SJCRH30 (cell line): ENCODE data around the gene GRB10. TPM values are rescaled to one million over a fixed set of nuclear protein-coding genes. Genes with fewer than 3 reads are reported as not detected.

Experiments
- DNase-seq, 2 experiments: peaks; one replicate each; pipeline ENCODE4 v3.0.0-alpha.2; 2015 to 2020
- H3K27ac ChIP-seq: fragments of 250-450 bp; sonication (Bioruptor Pico); 2 replicates; pipeline ENCODE4 v1.5.1; 2020; ENCODE audit warnings: mild to moderate bottlenecking, moderate library complexity
- H3K27me3 ChIP-seq: fragments of 250-450 bp; sonication (Bioruptor Pico); 2 replicates; pipeline ENCODE4 v1.5.1; 2020; ENCODE audit warnings: mild to moderate bottlenecking, moderate library complexity
- H3K36me3 ChIP-seq: fragments of 250-450 bp; sonication (Bioruptor Pico); 2 replicates; pipeline ENCODE4 v1.5.1; 2020; ENCODE audit warnings: mild to moderate bottlenecking, moderate library complexity
- H3K4me1 ChIP-seq: fragments of 250-450 bp; sonication (Bioruptor Pico); 2 replicates; pipeline ENCODE4 v1.5.1; 2020; ENCODE audit warnings: mild to moderate bottlenecking, moderate library complexity
- H3K4me3 ChIP-seq: fragments of 250-450 bp; sonication (Bioruptor Pico); 2 replicates; pipeline ENCODE4 v1.5.1; 2020; ENCODE audit warnings: mild to moderate bottlenecking, moderate library complexity
- H3K9me3 ChIP-seq: fragments of 250-450 bp; sonication (Bioruptor Pico); replicated peaks from 2 replicates; pipeline ENCODE4 v1.5.1; 2020; ENCODE audit warnings: mild to moderate bottlenecking, moderate library complexity
- total RNA-seq: library from RNA; depleted of rRNA; stranded (reverse); fragments of >200 nt; shearing (Covaris generic); gene quantifications from 2 replicates; pipeline ENCODE4 v1.2.3, GENCODE V29; 2014

GRB10 gene
- total RNA-seq, 1 experiment from 2014 or later = 0.95 TPM

DNA sequence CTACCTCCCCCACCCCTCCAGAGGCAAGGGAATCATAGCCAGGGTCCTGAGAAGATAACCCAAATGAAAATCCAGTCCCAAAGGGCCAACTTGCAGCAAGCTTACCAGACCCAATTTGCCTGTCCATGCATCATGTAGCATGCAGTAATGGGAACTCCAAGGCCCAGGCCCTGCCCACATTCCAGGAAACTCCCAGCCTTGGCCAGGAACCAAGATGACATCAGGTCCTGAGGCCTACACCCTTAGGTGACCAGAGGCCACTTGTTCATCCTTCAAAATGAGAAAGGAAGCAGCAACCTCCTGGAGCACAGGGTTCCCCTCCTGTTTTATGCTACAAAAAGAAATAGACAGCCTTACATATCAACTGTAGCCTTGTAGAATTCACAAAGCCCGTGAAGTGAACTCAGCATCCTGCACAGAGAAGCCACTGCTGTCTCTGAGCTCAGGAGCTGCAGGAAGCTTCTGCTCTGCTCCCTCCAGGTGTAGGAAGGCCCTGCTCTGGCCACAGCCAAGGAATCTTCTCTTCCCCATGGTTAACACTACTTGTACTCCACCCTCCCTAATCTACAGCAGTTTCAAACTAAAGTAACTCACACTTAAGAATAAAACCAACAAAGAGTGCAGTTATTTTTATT lies 30.3 kb upstream of the GRB10 start:
- H3K4me3 ChIP-seq = no peak overlapping the region
- no peaks in the 10 kb centered on the region for H3K9me3 ChIP-seq
- H3K4me1 ChIP-seq = no peaks in the 10 kb centered on the region
- H3K27ac ChIP-seq = no peak overlapping the region
- 0 out of 2 replicates have a peak, but pooled peaks cover 3% of the 10 kb centered on the region for H3K27me3 ChIP-seq
- peak in 1 of 2 experiments; percentile 22 for DNase-seq
- H3K36me3 ChIP-seq = no peaks in the 10 kb centered on the region

DNA sequence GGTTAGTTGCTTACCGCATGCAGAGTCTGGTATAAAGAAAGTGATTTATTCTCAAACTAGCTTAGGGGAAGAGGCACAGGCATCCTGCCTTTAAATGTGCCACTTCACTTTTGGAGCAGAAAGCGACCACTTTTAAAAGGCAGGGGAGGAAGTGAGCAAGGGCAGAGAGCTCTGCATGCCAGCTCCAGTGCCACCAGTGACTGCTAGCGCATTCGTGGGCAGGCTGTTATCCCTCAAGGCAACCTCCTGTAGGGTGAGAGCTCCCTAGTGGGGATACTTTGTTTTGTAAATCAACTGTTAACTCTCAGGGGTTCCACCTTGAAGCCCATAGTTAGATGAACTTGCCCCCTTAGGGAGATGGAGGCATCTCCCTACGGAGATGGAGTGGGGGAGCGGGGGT lies 29.4 kb upstream of the GRB10 start:
- no peaks in the 10 kb centered on the region for H3K27me3 ChIP-seq
- no peaks in the 10 kb centered on the region for H3K4me1 ChIP-seq
- no peak overlapping the region for H3K4me3 ChIP-seq
- no peaks in the 10 kb centered on the region for H3K36me3 ChIP-seq
- H3K27ac ChIP-seq = no peak overlapping the region
- H3K9me3 ChIP-seq = no peaks in the 10 kb centered on the region
- no peak for DNase-seq

DNA sequence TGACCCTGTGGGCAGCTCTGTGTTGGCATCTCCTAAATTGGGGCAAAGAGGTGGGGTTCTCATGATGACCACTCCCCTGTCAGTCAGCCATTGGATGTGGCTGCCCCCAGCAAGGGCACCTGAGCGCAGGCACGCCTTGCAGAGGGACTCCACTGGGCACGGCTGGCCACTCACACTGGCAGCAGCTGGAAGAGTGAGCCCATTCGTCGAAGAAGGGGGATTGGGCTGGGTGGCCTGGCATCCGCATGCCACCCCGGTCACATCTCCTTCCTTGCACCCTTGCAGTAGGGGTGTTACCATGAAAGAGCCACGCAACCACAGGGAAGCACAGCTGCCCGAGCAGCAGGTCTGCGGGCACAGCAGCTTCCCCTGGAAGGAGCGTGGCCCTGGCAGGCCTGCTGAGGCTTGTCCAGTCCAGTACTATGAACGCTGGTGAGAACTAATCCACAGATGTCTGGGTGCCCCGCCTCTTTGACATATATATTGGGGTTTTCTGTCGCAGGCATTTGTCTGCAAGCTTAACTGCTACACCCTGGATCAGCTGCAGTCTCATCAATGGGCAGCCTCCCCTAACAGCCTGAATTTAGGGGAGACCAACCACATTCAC lies 25.7 kb upstream of the GRB10 start:
- no peaks in the 10 kb centered on the region for H3K36me3 ChIP-seq
- no peak overlapping the region for H3K27ac ChIP-seq
- H3K4me1 ChIP-seq = no peaks in the 10 kb centered on the region
- no peaks in the 10 kb centered on the region for H3K27me3 ChIP-seq
- no peaks in the 10 kb centered on the region for H3K9me3 ChIP-seq
- H3K4me3 ChIP-seq = no peak overlapping the region
- no peak for DNase-seq

DNA sequence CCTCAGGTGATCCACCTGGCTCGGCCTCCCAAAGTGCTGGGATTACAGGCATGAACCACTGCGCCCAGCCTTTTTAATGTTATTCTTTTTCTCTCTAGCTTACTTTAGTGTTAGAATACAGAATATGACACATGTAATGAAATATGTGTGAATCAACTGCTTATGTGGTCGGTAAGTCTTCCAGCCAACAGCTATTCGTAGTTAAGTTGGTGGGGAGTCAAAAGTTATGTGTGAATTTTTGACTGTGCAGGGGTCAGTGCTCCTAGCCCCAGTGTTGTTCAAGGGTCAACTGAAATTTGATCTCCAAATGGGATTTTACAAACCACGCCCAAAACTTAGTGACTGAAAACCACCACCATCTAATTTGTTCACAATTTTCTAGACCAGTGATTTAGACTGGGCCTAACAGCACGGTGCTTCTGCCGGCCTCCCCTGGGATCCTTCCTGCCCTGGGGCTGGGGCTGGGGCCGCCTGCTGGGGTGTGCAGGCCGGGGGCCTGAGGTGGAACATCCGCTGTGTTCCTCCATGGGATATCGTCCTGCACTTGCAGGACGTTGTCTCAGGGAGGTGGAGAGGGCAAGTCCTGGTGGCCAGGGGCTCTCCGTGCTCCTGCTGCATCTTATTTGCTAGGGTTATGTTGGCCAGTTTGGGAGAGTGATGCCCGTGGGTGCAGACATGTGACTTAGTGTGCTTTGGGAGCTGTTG lies 24.5 kb upstream of the GRB10 start:
- DNase-seq = no peak
- H3K27me3 ChIP-seq = no peaks in the 10 kb centered on the region

DNA sequence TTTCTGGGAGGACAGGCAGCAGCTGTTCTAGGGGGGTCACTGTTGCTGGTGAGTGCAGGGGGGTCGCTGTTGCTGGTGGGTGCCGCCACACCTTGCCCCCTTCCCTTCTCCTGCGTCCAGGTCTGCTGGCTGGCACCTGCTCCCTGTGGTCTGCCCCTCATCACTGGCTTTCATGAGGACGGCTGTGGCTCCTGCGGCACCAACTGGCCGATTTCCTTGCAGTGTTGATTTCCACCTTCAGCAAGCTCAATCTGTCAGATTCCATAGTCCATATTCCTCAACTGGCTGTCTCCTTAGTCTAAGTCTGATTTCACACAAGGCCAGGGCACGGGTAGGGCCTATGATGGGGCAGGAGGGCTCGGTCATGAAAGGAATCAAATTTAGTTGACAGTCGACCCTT lies 23.4 kb upstream of the GRB10 start:
- Histone ChIP-seq H3K27ac (no peak overlapping the region), H3K27me3 (no peaks in the 10 kb centered on the region), H3K4me3 (no peak overlapping the region), H3K4me1 (no peaks in the 10 kb centered on the region), H3K36me3 (no peaks in the 10 kb centered on the region), H3K9me3 (no peaks in the 10 kb centered on the region)
- no peak for DNase-seq

More for the DNA sequence above, 24.5 kb upstream of the GRB10 start:
- Histone ChIP-seq H3K36me3 (no peaks in the 10 kb centered on the region), H3K4me1 (no peaks in the 10 kb centered on the region), H3K27ac (no peak overlapping the region), H3K9me3 (no peaks in the 10 kb centered on the region), H3K4me3 (no peak overlapping the region)

DNA sequence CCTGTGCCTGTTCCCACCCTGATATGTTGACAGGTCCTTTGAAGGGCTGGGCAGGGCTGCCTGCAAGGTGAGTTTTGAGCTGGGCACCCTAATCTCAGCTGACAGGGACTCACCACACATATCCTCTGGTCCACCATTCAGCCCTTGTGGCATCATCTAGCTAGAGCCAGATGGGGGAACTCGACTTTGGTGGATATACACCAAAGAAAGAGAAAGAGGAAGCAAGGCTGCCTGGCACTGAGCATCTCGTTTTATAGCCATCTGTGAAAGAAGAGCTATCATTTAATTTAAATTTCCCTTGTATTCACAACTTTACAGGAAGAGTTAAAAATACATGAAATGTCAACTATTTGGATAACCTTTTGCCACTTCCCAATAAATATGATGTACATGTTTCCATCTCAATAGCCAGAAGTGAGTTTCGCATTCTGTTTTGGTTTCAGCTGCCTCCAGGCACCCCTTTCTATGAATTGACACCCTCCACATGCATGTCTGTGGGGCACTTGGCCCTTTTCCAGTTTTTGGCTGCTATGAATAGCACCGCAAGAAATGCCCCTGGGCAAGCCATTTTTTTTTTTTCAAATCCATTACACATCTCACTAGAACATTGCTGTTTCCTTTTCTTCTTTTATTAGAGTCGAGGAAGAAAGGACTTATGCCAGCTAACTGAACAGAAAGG lies 22.9 kb upstream of the GRB10 start:
- Histone ChIP-seq H3K27me3 (no peaks in the 10 kb centered on the region), H3K36me3 (no peaks in the 10 kb centered on the region), H3K4me3 (no peak overlapping the region), H3K9me3 (no peaks in the 10 kb centered on the region), H3K4me1 (no peaks in the 10 kb centered on the region), H3K27ac (no peak overlapping the region)
- peak in 1 of 2 experiments; percentile 23 for DNase-seq

DNA sequence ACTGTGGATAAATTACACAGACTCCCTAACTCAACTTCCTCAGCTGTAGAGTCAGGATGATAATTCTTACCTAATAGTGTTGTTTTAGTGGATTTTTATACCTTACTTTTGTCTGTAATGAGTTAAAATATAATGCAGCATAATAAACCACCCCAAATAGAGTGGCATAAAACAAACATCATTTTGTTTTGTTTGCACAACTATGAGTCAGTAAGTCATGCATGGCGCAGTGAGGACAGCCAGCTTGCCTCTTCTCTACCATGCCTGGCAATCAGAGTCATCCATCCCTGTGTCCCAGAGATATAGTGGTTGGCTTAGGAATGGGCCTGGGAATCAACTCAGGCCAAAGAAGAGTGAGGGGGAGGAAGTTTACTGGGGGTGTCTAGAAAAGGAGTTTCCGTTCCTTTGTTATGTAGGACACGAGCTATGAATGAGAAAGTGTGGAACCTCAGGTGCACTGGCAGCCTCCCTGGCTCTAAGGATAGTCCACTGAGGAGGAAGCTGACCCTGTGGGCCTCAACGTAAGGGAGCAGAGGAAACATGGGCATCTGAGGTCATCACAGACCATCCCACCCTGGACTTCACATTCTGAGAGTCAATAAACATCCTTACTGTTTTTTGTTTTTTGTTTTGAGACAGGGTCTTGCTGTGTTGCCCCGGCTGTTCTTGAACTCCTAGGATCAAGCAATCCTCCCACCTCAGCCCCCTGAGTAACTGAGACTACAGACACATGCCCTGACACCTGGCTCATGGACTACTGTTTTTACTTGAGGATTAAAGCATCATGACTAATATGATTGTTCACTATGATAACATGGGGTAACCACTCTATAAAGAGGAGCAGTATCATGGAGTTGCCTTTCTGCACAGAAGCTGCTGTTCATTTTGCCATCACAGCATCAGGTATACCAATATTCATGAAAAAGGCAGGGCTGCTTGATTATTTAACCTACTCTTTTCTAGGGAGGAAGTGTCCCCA lies 21.0 kb upstream of the GRB10 start:
- H3K4me1 ChIP-seq = no peaks in the 10 kb centered on the region
- H3K27ac ChIP-seq = no peak overlapping the region
- no peaks in the 10 kb centered on the region for H3K27me3 ChIP-seq
- H3K36me3 ChIP-seq = no peaks in the 10 kb centered on the region
- no peak for DNase-seq
- no peak overlapping the region for H3K4me3 ChIP-seq
- no peaks in the 10 kb centered on the region for H3K9me3 ChIP-seq

DNA sequence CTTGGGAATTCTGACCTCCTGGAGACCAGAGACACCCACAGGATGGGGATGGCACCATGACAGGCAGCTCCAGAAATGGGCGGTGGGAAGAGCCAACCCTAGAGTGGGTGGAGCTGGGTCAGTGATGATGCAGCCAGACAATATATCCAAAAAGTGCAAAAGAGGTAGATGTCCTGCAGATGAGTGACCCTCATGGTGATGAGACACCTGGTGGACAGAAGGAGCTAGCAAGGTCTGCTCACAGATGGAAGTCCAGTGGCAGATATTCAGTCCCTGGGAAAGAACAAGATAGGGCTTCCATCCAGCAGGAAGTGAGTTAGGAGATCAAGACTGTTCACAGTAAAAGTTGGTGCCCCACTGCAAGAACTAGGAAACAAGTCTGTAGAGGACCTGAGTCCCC lies 19.2 kb upstream of the GRB10 start:
- Histone ChIP-seq H3K36me3 (no peaks in the 10 kb centered on the region), H3K27ac (no peak overlapping the region), H3K27me3 (no peaks in the 10 kb centered on the region), H3K4me3 (no peak overlapping the region), H3K9me3 (no peaks in the 10 kb centered on the region), H3K4me1 (no peaks in the 10 kb centered on the region)
- no peak for DNase-seq

DNA sequence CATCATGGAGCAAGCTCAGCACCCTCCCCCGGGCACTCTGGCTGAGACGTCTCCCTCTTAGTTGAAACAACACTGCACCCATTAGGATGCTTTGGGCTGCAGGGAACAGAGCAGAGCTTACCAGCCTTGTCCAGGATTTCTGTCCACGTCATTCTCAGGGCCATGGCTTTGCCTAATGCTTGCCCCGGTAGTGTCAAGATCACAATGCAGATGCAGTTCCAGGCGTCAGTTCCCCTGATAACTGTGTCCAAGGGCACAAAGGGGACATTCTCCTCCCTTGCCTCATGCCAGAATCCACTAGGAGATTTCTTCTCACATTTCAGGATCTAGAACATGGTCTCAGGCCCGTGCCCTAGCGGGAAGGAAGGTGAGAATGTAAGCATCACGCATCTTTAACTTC lies 17.2 kb upstream of the GRB10 start:
- no peak overlapping the region for H3K4me3 ChIP-seq
- H3K27ac ChIP-seq = no peak overlapping the region
- H3K27me3 ChIP-seq = no peaks in the 10 kb centered on the region
- H3K4me1 ChIP-seq = no peaks in the 10 kb centered on the region
- no peaks in the 10 kb centered on the region for H3K36me3 ChIP-seq
- no peak for DNase-seq
- no peaks in the 10 kb centered on the region for H3K9me3 ChIP-seq

DNA sequence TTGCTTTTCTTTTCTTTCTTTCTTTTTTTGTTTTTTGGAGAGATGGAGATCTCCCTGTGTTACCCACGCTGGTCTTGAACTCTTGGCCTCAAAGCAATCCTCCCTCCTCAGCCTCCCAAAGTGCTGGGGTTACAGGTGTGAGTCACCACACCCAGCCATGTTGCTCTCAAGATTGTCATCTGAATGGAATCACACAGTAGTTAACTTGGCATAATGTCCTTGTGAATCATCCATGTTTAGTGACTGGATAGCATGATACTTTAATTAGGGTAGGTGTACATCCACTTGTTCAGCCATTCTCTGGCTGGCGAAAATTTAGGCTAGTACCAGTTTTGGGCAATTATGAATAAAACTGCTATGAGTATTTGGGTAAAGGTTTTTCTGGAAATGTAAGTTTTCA lies 15.4 kb upstream of the GRB10 start:
- Histone ChIP-seq H3K9me3 (no peaks in the 10 kb centered on the region), H3K27me3 (no peaks in the 10 kb centered on the region), H3K36me3 (no peaks in the 10 kb centered on the region), H3K4me1 (no peaks in the 10 kb centered on the region), H3K4me3 (no peak overlapping the region), H3K27ac (no peak overlapping the region)
- DNase-seq = no peak

DNA sequence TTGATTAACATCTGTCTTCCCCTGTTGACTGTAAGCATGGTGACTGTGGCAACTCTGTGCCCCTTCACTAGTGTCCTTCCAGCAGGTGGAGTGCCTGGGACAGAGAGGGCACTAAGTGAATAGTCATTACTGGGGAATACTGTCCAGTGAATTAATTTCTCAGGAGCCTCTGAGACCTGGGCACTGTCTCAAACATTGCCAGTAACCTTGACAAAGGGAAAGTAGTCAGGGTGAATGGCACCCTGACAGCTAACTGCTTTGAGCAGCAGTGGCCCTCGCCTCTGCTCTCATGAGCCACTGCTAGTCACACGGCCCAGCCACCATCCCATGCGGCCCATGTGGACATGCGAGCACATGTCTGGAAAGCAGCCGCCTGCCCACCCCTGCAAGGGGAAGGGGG lies 13.1 kb upstream of the GRB10 start:
- H3K9me3 ChIP-seq = no peaks in the 10 kb centered on the region
- no peak overlapping the region for H3K27ac ChIP-seq
- H3K4me1 ChIP-seq = no peaks in the 10 kb centered on the region
- H3K27me3 ChIP-seq = peaks cover 11% of the 10 kb centered on the region; the same call in 1 of the 2 replicates
- DNase-seq = no peak
- no peaks in the 10 kb centered on the region for H3K36me3 ChIP-seq
- H3K4me3 ChIP-seq = no peak overlapping the region

DNA sequence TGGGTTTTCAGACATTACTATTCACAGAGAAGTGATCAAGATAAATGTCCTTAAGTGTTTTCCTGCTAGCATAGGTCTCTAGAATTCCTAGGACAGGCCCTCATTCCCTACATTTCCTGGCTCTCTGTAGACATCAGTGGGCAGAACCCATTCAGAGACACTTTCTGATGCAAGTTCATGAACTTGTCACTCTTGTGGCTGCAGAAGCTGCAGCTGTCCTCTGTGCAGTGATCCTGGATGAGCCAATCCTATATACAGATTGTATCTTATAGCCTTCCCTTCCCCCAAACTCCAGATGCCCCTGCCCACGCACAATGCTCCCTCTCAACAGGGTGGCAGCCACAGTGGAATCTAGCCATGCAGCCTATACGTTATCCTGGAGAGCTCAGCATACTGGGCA lies 12.6 kb upstream of the GRB10 start:
- no peaks in the 10 kb centered on the region for H3K36me3 ChIP-seq
- H3K27ac ChIP-seq = no peak overlapping the region
- no peak for DNase-seq
- peaks cover 11% of the 10 kb centered on the region; the same call in 1 of the 2 replicates for H3K27me3 ChIP-seq
- H3K9me3 ChIP-seq = no peaks in the 10 kb centered on the region
- H3K4me1 ChIP-seq = no peaks in the 10 kb centered on the region
- no peak overlapping the region for H3K4me3 ChIP-seq

DNA sequence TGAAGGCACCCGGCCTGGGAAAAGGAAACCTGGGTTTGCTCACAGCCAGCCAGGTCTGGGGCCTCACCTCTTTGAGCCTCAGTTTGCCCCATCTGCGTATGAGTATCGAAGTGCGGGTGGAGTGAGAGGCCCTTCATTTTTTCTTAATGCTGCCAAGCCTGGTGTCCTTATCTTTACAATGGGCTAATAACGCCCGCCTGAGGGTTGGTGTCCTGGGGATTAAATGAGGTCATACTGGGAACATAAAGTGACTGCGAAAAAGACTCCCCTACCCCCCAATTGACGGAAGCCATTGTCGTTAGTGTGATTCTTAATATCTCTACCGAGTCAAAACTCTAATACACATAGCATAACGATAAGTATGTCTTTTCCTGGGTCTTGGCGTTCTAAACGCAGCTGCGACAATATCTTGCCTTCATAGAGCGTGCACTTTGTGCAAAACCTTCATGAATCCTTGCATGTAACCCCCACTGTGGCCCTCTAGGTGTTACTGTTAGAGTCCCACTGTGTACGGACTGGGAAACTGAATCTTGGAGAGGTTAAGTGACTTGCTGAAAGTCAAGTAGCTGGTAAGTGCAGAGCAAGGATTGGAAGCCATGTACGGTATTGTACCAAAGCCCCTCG lies 11.4 kb upstream of the GRB10 start:
- no peak overlapping the region for H3K4me3 ChIP-seq
- H3K27ac ChIP-seq = no peak overlapping the region
- peaks cover 11% of the 10 kb centered on the region; the same call in 1 of the 2 replicates for H3K27me3 ChIP-seq
- no peaks in the 10 kb centered on the region for H3K36me3 ChIP-seq
- no peaks in the 10 kb centered on the region for H3K9me3 ChIP-seq
- H3K4me1 ChIP-seq = no peaks in the 10 kb centered on the region
- no peak for DNase-seq
